GM12872 (cell line): ENCODE results near the gene PCDH15.

Source experiments
- TF ChIP-seq, protein P1 (sequence below): IDR thresholded peaks from 3 replicates; pipeline ENCODE4 v1.5.1; 2011; ENCODE audit warnings: low read depth, mild to moderate bottlenecking, low read length, moderate library complexity; ENCODE audit not compliant: insufficient read depth

Gene PCDH15

DNA sequence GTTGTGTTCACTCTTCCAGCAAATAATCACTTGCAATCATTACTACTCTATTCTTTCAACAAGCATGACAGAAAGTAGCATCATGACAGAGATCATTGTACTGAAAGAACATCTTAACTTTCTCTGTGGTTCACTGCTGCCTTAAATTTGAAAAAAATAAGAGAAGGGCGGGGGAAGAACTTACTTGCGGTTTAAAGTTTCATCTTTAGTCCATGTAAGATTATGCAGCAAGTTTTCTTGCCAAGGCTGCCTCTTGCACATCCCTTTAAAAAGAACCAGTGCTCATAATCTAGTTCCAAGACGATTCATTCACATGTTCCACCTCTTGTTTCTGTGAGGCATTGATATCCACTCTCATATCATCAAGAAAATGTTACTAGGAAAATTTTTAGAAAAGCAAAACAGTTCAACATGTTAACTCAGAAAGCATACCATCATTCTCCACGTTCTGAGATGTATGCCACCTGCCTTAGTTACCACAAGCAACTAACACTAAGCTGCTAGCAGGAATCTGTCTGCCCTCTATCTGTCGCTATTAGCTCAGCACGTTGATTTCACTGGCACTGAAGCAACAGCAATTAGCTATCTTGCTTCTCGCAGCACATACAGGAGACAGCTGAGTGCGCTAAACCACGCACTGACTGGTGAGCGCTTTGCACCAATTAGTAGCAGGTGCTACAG, at the start of gene PCDH15:
PCDH15 (minus strand) TSS at position 491 of the 681 bp plus-strand sequence. CDS start 136,969 bp downstream, outside the sequence.
- TF ChIP-seq, protein P1, sequence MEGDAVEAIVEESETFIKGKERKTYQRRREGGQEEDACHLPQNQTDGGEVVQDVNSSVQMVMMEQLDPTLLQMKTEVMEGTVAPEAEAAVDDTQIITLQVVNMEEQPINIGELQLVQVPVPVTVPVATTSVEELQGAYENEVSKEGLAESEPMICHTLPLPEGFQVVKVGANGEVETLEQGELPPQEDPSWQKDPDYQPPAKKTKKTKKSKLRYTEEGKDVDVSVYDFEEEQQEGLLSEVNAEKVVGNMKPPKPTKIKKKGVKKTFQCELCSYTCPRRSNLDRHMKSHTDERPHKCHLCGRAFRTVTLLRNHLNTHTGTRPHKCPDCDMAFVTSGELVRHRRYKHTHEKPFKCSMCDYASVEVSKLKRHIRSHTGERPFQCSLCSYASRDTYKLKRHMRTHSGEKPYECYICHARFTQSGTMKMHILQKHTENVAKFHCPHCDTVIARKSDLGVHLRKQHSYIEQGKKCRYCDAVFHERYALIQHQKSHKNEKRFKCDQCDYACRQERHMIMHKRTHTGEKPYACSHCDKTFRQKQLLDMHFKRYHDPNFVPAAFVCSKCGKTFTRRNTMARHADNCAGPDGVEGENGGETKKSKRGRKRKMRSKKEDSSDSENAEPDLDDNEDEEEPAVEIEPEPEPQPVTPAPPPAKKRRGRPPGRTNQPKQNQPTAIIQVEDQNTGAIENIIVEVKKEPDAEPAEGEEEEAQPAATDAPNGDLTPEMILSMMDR = no peak

DNA sequence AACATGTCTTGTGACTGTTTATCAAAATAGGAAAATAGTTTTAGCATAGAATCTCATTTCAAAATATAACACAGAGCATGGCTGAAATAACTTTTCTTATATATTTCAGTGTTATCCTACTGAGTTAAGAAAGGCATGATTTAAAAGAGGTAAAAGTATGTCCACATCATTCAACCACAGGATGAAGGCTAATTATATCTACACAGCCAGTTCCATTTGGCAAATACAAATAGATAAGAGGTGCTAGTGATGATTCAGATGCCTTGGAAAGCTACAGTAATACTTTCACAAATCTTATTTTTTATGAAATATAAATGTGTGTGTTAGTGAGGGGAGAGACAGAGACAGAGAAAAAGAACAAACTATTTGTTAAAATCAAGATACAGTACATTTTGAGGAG, 42.9 kb upstream of the PCDH15 start:
- TF ChIP-seq, protein P1 = no peak

DNA sequence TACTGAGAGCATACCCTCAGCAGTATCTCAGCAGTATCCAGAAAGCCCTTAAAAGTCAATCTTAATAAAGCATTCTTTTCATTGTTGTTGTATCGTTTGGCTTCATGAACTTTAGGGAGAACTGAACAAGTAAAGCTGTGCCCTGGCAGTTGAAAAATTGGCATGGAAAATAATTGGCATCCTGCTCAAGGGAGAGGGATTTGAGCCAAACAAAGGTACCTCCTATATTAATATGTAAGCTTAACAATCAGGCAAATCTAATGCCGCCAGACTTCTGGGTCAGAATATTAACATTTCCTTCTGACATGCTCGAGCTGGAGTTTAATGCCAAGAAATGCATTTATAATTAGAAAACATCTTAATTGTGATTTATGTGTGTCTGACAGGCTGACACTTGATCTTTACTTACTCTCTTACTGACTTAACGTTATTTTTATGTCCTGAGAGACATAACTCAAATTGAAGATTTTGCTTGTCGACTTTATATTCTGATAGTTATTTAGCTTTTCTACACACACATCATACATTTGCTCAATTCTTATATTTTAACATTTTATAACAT, 42.1 kb upstream of the PCDH15 start:
- TF ChIP-seq, protein P1 = no peak

DNA sequence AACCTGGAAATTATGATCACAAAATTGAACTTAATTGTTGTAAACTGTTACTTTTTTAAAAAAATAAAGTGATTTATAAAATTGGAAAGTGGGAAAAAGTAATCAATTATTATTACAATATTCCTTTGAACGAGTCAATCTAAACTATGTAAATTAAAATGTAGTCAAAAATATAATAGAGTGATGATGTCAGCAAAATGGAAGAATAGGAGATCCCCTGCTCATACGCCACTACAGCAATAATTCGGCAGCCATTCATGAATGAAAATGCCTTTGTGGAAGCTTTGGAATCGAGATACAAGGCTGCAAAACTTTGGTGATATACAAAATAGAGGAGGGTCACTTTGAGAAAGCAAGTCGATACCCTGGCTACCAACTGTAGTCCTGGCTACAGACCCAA, 36.4 kb upstream of the PCDH15 start:
- TF ChIP-seq, protein P1 = no peak

DNA sequence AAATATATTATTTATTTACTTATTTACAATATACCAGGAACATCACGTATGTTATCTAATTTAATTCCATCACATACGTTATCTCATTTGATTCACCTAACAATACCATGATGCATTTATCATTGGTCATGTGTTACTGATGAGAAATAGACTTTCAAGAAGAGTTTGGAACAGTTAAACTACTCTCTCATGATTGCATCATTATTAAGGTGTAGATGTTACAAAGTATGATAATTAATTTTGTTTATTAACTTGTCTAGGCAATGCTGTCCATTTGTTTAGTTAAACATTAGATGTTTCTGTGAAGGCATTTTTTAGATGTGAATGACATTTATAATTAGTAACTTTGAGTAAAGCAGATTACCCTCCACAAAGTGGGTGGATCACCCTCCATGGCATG, 32.0 kb upstream of the PCDH15 start:
- TF ChIP-seq, protein P1 = no peak

DNA sequence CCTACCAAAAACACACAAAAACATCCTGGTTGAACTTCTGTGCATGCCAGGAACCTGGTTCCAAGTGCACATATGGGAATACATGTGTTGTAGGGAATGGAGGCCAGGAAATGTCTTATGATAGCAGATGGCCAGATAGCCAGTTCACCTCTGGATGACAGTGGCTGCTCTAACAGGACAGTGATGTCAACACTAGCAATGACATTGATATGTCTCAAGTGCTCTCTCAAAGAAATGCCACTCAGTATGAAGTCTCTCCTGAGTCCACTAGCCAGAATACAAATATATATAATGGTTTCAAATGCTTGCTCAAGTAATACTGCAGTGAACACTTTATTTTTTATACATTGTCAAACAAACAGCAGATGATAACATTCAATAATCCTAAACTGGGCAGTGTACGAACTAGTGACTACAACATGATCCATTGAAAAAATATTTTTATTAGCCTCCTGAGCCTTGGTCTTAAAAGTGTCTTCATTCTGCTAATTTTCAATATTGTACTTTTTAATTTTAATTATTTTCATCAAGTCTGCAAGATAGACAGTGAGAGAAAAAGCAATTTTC, 26.0 kb upstream of the PCDH15 start:
- TF ChIP-seq, protein P1 = no peak

DNA sequence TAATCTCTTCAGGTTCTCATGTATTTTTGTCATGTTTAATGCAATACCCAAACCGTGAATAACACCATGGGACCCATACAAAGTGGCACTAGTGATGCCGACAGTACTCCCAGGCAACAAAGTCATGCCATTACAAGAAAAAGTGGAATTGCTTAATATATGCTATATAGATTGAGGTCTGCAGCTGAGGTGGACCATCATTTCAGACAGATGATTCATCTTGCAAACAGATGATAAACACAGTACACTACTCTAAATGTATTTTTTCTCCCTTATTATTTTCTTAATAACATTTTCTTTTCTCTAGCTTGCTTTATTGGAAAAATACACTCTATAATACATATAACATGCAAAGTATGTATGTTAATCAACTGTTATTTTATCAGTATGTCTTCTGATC, 14.6 kb upstream of the PCDH15 start:
- TF ChIP-seq, protein P1 = no peak
